Activated CD4-positive, alpha-beta T cell treated with anti-CD3 and anti-CD28 coated beads, Interleukin-2, amount 50 U/mL, for 1 hour (primary cell): ENCODE results near the gene TYRP1.

Source experiments
- DNase-seq: peaks from one replicate; pipeline ENCODE4 v3.0.0-alpha.2; 2020

The TYRP1 gene

GRCh38 chr9:12697719-12698118, 4.5 kb downstream of the TYRP1 start:
- no peak for DNase-seq

- no peak for DNase-seq
Observed at GRCh38 chr9:12698266-12698665, 5.1 kb downstream of the TYRP1 start.

GRCh38 chr9:12698986-12699385, 5.8 kb downstream of the TYRP1 start:
- DNase-seq = no peak

GRCh38 chr9:12699529-12699928, 6.3 kb downstream of the TYRP1 start:
- DNase-seq = no peak

- no peak for DNase-seq
Observed at GRCh38 chr9:12701126-12701525, 7.9 kb downstream of the TYRP1 start.

- DNase-seq = no peak
Observed at GRCh38 chr9:12702160-12702758, 9.1 kb downstream of the TYRP1 start.

GRCh38 chr9:12703996-12704395, 10.8 kb downstream of the TYRP1 start:
- DNase-seq = no peak

- no peak for DNase-seq
Observed at GRCh38 chr9:12705738-12706391, 12.7 kb downstream of the TYRP1 start.

GRCh38 chr9:12708562-12709298, 15.5 kb downstream of the TYRP1 start:
- DNase-seq = no peak

- DNase-seq = no peak
Observed at GRCh38 chr9:12712532-12712931, 19.3 kb downstream of the TYRP1 start.

GRCh38 chr9:12715268-12715667, 22.1 kb downstream of the TYRP1 start:
- DNase-seq = no peak

GRCh38 chr9:12716823-12717600, 23.8 kb downstream of the TYRP1 start:
- DNase-seq = no peak

- no peak for DNase-seq
Observed at GRCh38 chr9:12717907-12718306, 24.7 kb downstream of the TYRP1 start.

GRCh38 chr9:12718482-12719026, 25.4 kb downstream of the TYRP1 start:
- DNase-seq = no peak

GRCh38 chr9:12719431-12719830, 26.2 kb downstream of the TYRP1 start:
- no peak for DNase-seq

- no peak for DNase-seq
Observed at GRCh38 chr9:12720551-12720950, 27.4 kb downstream of the TYRP1 start.

- no peak for DNase-seq
Observed at GRCh38 chr9:12722131-12722530, 28.9 kb downstream of the TYRP1 start.

GRCh38 chr9:12723409-12724028, 30.3 kb downstream of the TYRP1 start:
- no peak for DNase-seq

- DNase-seq = no peak
Observed at GRCh38 chr9:12726795-12727194, 33.6 kb downstream of the TYRP1 start.

- no peak for DNase-seq
Observed at GRCh38 chr9:12730198-12730597, 37.0 kb downstream of the TYRP1 start.

GRCh38 chr9:12730927-12731326, 37.7 kb downstream of the TYRP1 start:
- no peak for DNase-seq

- no peak for DNase-seq
Observed at GRCh38 chr9:12732971-12733370, 39.8 kb downstream of the TYRP1 start.

GRCh38 chr9:12735665-12736064, 42.5 kb downstream of the TYRP1 start:
- DNase-seq = no peak
